GM23338 (cell line): ENCODE measurements around the gene PLA2G12A. TPM values are rescaled to one million over a fixed set of nuclear protein-coding genes. Genes with fewer than 3 reads are reported as not detected.

Experiments
- ATAC-seq: fragments of 200-7000 bp; cut with Tn5 transposase; 3 replicates; pipeline ENCODE4 v1.9.1; 2020
- DNase-seq: peaks from one replicate; pipeline ENCODE4 v3.0.0-alpha.2; 2015; ENCODE audit warnings: low spot score
- H2AFZ ChIP-seq: fragments of 200-600 bp; sonication (generic); 2 replicates; pipeline ENCODE4 v1.8.0; 2016; ENCODE audit warnings: antibody characterized with exemption, mild to moderate bottlenecking, moderate library complexity
- H3F3A ChIP-seq: fragments of 200-600 bp; sonication (generic); replicated peaks from 2 replicates; pipeline ENCODE4 v1.8.0; 2017; ENCODE audit warnings: antibody characterized with exemption, mixed run types, low read depth
- H3K27ac ChIP-seq: fragments of 200-600 bp; sonication (generic); 2 replicates; pipeline ENCODE4 v1.6.1; 2016; ENCODE audit warnings: low read depth
- H3K27me3 ChIP-seq: fragments of 200-600 bp; sonication (generic); 2 replicates; pipeline ENCODE4 v1.8.0; 2016; ENCODE audit warnings: mild to moderate bottlenecking, mixed run types, moderate library complexity; ENCODE audit not compliant: insufficient read depth
- H3K36me3 ChIP-seq: fragments of 200-600 bp; sonication (generic); 2 replicates; pipeline ENCODE4 v1.8.0; 2016; ENCODE audit warnings: mild to moderate bottlenecking; ENCODE audit not compliant: insufficient read depth
- H3K4me1 ChIP-seq: fragments of 200-600 bp; sonication (generic); 2 replicates; pipeline ENCODE4 v1.8.0; 2016; ENCODE audit warnings: mild to moderate bottlenecking, moderate library complexity; ENCODE audit not compliant: insufficient read depth
- H3K4me2 ChIP-seq: fragments of 200-600 bp; sonication (generic); 2 replicates; pipeline ENCODE4 v1.7.1; 2017; ENCODE audit warnings: mixed run types
- H3K4me3 ChIP-seq: fragments of 200-600 bp; sonication (generic); 2 replicates; pipeline ENCODE4 v1.6.1; 2016; ENCODE audit warnings: mixed run types
- H3K79me2 ChIP-seq: fragments of 200-600 bp; sonication (generic); replicated peaks from 2 replicates; pipeline ENCODE4 v1.8.0; 2017; ENCODE audit warnings: mild to moderate bottlenecking; ENCODE audit not compliant: insufficient read depth
- H3K9me2 ChIP-seq: fragments of 200-600 bp; sonication (generic); 2 replicates; pipeline ENCODE4 v1.8.0; 2017; ENCODE audit not compliant: insufficient read depth
- H4K20me1 ChIP-seq: fragments of 200-600 bp; sonication (generic); replicated peaks from 2 replicates; pipeline ENCODE4 v1.8.0; 2017; ENCODE audit warnings: mild to moderate bottlenecking; ENCODE audit not compliant: insufficient read depth
- H3K27ac Mint-ChIP-seq: 2 replicates; pipeline ENCODE4 v1.8.0; 2020; ENCODE audit warnings: inconsistent platforms, mild to moderate bottlenecking, moderate library complexity, mixed read lengths
- H3K27me3 Mint-ChIP-seq: 3 replicates; pipeline ENCODE4 v1.8.0; 2022; ENCODE audit warnings: low read depth, mild to moderate bottlenecking, moderate library complexity, mixed read lengths, inconsistent platforms; ENCODE audit not compliant: insufficient read depth, poor library complexity
- H3K36me3 Mint-ChIP-seq: 3 replicates; pipeline ENCODE4 v1.8.0; 2021; ENCODE audit warnings: low read depth, mild to moderate bottlenecking, inconsistent platforms, moderate library complexity, mixed read lengths
- H3K4me1 Mint-ChIP-seq: 3 replicates; pipeline ENCODE4 v1.8.0; 2020; ENCODE audit warnings: mild to moderate bottlenecking, inconsistent platforms, mixed read lengths
- H3K4me3 Mint-ChIP-seq: 3 replicates; pipeline ENCODE4 v1.8.0; 2021; ENCODE audit warnings: moderate library complexity, mild to moderate bottlenecking, inconsistent platforms, mixed read lengths
- H3K9me3 Mint-ChIP-seq: 3 replicates; pipeline ENCODE4 v1.8.0; 2020; ENCODE audit warnings: moderate library complexity, mild to moderate bottlenecking, inconsistent platforms, mixed read lengths
- CREB1 ChIP-seq: fragments of 250-450 bp; sonication (Bioruptor Pico); IDR thresholded peaks from 2 replicates; pipeline ENCODE4 v1.5.0; 2020; ENCODE audit warnings: low read depth, mild to moderate bottlenecking, moderate library complexity
- EZH2 ChIP-seq: fragments of 200-600 bp; sonication (generic); IDR thresholded peaks from one replicate; pipeline ENCODE4 v1.8.0; 2017; ENCODE audit warnings: antibody characterized with exemption, mild to moderate bottlenecking, low read depth; ENCODE audit not compliant: unreplicated experiment
- EZH2phosphoT487 ChIP-seq: fragments of 200-600 bp; sonication (generic); IDR thresholded peaks from one replicate; pipeline ENCODE4 v1.8.1; 2018; ENCODE audit warnings: antibody characterized with exemption; ENCODE audit not compliant: unreplicated experiment
- JUNB ChIP-seq: IDR thresholded peaks from one replicate; pipeline ENCODE4 v1.6.1; 2016; ENCODE audit warnings: antibody characterized with exemption; ENCODE audit not compliant: unreplicated experiment
- NANOG ChIP-seq: IDR thresholded peaks from 2 replicates; pipeline ENCODE4 v1.6.1; 2016; ENCODE audit warnings: antibody characterized with exemption, borderline replicate concordance
- POLR2AphosphoS5 ChIP-seq: IDR thresholded peaks from 2 replicates; pipeline ENCODE4 v1.6.1; 2016; ENCODE audit warnings: antibody characterized with exemption, low read depth
- STAT1 ChIP-seq: IDR thresholded peaks from one replicate; pipeline ENCODE4 v1.6.1; 2016; ENCODE audit warnings: antibody characterized with exemption; ENCODE audit not compliant: unreplicated experiment
- ZNF114 ChIP-seq: fragments of 250-450 bp; sonication (Bioruptor Pico); IDR thresholded peaks from 2 replicates; pipeline ENCODE4 v1.5.0; 2020; ENCODE audit warnings: mild to moderate bottlenecking, moderate library complexity
- ZNF331 ChIP-seq: fragments of 250-450 bp; sonication (Bioruptor Pico); IDR thresholded peaks from 2 replicates; pipeline ENCODE4 v1.5.0; 2020; ENCODE audit warnings: low read depth, mild to moderate bottlenecking, moderate library complexity
- polyA plus RNA-seq: library from polyadenylated mRNA; unstranded; fragments of >200 nt; fragmentation: Nextera tagmentation; extraction: Ambion mirVana; gene quantifications from 2 replicates; pipeline ENCODE4 v1.2.1, GENCODE V29; 2016
- total RNA-seq: library from RNA; depleted of rRNA; stranded (reverse); fragments of >200 nt; shearing (Covaris generic); gene quantifications from 2 replicates; pipeline ENCODE4 v1.2.3, GENCODE V29; 2014
- TF ChIP-seq, protein P1 (sequence below): IDR thresholded peaks from 2 replicates; pipeline ENCODE4 v1.6.1; 2016; ENCODE audit warnings: antibody characterized with exemption
- TF ChIP-seq, protein P2 (sequence below): fragments of 250-450 bp; sonication (Bioruptor Pico); IDR thresholded peaks from 2 replicates; pipeline ENCODE4 v1.5.0; 2020; ENCODE audit warnings: mild to moderate bottlenecking, moderate library complexity
- TF ChIP-seq, protein P3 (sequence below): IDR thresholded peaks from one replicate; pipeline ENCODE4 v1.6.1; 2018; ENCODE audit warnings: antibody characterized with exemption; ENCODE audit not compliant: unreplicated experiment
- TF ChIP-seq, protein P4 (sequence below), 2 experiments: fragments of 200-600 bp in 1 of 2; sonication (generic) in 1 of 2; conservative IDR thresholded peaks; 2 replicates each; pipeline versions ENCODE4 v1.5.1 to v1.6.1; 2016 to 2017; ENCODE audit warnings: antibody characterized with exemption in 2 of 2, low read depth in 2 of 2, mild to moderate bottlenecking in 2 of 2, moderate library complexity in 1 of 2

PLA2G12A gene
- total and polyA plus RNA-seq, 2 experiments from 2014 or later, result 30.8 to 70.7 TPM

DNA sequence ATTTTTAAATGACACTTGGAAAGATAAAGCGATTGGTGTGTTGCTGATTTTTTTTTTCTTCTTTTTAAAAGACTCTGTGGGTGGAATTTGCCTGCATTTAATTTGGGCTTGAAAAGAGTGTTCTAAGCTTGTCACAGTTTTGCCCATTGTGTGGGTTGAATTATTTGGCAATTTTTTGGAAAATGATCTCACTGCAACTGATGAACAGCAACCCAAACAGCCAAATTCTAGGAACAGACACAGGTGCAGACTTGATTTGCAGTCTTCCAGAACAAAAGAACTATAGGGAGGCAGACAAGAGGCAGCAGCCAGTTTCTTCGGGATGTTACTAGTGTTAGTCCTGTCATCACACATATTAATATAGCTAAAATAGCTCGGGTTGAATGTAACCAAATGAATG, 67.1 kb downstream of the PLA2G12A start:
- Histone ChIP-seq H3K4me2 (0 out of 2 replicates have a peak overlapping the region, but pooled peaks have one; percentile 12), H2AFZ (no peak overlapping the region), H3K4me3 (no peak overlapping the region), H3F3A (no peaks in the 10 kb centered on the region), H4K20me1 (no peaks in the 10 kb centered on the region), H3K27ac (no peak overlapping the region), H3K4me1 (peaks cover 25% of the 10 kb centered on the region), H3K36me3 (no peaks in the 10 kb centered on the region), H3K9me2 (no peaks in the 10 kb centered on the region), H3K27me3 (no peaks in the 10 kb centered on the region), H3K79me2 (no peaks in the 10 kb centered on the region)
- TF ChIP-seq JUNB (no peak), EZH2phosphoT487 (no peak), STAT1 (no peak), EZH2 (no peak), NANOG (no peak), ZNF114 (CRISPR knock-in tag) (no peak), ZNF331 (CRISPR knock-in tag) (no peak), POLR2AphosphoS5 (no peak), CREB1 (no peak)
- TF ChIP-seq, protein P1, sequence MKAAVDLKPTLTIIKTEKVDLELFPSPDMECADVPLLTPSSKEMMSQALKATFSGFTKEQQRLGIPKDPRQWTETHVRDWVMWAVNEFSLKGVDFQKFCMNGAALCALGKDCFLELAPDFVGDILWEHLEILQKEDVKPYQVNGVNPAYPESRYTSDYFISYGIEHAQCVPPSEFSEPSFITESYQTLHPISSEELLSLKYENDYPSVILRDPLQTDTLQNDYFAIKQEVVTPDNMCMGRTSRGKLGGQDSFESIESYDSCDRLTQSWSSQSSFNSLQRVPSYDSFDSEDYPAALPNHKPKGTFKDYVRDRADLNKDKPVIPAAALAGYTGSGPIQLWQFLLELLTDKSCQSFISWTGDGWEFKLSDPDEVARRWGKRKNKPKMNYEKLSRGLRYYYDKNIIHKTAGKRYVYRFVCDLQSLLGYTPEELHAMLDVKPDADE, result no peak
- TF ChIP-seq, protein P2, sequence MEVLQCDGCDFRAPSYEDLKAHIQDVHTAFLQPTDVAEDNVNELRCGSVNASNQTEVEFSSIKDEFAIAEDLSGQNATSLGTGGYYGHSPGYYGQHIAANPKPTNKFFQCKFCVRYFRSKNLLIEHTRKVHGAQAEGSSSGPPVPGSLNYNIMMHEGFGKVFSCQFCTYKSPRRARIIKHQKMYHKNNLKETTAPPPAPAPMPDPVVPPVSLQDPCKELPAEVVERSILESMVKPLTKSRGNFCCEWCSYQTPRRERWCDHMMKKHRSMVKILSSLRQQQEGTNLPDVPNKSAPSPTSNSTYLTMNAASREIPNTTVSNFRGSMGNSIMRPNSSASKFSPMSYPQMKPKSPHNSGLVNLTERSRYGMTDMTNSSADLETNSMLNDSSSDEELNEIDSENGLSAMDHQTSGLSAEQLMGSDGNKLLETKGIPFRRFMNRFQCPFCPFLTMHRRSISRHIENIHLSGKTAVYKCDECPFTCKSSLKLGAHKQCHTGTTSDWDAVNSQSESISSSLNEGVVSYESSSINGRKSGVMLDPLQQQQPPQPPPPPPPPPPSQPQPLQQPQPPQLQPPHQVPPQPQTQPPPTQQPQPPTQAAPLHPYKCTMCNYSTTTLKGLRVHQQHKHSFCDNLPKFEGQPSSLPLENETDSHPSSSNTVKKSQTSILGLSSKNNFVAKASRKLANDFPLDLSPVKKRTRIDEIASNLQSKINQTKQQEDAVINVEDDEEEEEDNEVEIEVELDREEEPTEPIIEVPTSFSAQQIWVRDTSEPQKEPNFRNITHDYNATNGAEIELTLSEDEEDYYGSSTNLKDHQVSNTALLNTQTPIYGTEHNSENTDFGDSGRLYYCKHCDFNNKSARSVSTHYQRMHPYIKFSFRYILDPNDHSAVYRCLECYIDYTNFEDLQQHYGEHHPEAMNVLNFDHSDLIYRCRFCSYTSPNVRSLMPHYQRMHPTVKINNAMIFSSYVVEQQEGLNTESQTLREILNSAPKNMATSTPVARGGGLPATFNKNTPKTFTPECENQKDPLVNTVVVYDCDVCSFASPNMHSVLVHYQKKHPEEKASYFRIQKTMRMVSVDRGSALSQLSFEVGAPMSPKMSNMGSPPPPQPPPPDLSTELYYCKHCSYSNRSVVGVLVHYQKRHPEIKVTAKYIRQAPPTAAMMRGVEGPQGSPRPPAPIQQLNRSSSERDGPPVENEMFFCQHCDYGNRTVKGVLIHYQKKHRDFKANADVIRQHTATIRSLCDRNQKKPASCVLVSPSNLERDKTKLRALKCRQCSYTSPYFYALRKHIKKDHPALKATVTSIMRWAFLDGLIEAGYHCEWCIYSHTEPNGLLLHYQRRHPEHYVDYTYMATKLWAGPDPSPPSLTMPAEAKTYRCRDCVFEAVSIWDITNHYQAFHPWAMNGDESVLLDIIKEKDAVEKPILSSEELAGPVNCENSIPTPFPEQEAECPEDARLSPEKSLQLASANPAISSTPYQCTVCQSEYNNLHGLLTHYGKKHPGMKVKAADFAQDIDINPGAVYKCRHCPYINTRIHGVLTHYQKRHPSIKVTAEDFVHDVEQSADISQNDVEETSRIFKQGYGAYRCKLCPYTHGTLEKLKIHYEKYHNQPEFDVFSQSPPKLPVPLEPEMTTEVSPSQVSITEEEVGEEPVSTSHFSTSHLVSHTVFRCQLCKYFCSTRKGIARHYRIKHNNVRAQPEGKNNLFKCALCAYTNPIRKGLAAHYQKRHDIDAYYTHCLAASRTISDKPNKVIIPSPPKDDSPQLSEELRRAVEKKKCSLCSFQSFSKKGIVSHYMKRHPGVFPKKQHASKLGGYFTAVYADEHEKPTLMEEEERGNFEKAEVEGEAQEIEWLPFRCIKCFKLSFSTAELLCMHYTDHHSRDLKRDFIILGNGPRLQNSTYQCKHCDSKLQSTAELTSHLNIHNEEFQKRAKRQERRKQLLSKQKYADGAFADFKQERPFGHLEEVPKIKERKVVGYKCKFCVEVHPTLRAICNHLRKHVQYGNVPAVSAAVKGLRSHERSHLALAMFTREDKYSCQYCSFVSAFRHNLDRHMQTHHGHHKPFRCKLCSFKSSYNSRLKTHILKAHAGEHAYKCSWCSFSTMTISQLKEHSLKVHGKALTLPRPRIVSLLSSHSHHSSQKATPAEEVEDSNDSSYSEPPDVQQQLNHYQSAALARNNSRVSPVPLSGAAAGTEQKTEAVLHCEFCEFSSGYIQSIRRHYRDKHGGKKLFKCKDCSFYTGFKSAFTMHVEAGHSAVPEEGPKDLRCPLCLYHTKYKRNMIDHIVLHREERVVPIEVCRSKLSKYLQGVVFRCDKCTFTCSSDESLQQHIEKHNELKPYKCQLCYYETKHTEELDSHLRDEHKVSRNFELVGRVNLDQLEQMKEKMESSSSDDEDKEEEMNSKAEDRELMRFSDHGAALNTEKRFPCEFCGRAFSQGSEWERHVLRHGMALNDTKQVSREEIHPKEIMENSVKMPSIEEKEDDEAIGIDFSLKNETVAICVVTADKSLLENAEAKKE (CRISPR knock-in tag), result no peak
- TF ChIP-seq, protein P3, sequence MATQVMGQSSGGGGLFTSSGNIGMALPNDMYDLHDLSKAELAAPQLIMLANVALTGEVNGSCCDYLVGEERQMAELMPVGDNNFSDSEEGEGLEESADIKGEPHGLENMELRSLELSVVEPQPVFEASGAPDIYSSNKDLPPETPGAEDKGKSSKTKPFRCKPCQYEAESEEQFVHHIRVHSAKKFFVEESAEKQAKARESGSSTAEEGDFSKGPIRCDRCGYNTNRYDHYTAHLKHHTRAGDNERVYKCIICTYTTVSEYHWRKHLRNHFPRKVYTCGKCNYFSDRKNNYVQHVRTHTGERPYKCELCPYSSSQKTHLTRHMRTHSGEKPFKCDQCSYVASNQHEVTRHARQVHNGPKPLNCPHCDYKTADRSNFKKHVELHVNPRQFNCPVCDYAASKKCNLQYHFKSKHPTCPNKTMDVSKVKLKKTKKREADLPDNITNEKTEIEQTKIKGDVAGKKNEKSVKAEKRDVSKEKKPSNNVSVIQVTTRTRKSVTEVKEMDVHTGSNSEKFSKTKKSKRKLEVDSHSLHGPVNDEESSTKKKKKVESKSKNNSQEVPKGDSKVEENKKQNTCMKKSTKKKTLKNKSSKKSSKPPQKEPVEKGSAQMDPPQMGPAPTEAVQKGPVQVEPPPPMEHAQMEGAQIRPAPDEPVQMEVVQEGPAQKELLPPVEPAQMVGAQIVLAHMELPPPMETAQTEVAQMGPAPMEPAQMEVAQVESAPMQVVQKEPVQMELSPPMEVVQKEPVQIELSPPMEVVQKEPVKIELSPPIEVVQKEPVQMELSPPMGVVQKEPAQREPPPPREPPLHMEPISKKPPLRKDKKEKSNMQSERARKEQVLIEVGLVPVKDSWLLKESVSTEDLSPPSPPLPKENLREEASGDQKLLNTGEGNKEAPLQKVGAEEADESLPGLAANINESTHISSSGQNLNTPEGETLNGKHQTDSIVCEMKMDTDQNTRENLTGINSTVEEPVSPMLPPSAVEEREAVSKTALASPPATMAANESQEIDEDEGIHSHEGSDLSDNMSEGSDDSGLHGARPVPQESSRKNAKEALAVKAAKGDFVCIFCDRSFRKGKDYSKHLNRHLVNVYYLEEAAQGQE, result no peak
- TF ChIP-seq, protein P4, sequence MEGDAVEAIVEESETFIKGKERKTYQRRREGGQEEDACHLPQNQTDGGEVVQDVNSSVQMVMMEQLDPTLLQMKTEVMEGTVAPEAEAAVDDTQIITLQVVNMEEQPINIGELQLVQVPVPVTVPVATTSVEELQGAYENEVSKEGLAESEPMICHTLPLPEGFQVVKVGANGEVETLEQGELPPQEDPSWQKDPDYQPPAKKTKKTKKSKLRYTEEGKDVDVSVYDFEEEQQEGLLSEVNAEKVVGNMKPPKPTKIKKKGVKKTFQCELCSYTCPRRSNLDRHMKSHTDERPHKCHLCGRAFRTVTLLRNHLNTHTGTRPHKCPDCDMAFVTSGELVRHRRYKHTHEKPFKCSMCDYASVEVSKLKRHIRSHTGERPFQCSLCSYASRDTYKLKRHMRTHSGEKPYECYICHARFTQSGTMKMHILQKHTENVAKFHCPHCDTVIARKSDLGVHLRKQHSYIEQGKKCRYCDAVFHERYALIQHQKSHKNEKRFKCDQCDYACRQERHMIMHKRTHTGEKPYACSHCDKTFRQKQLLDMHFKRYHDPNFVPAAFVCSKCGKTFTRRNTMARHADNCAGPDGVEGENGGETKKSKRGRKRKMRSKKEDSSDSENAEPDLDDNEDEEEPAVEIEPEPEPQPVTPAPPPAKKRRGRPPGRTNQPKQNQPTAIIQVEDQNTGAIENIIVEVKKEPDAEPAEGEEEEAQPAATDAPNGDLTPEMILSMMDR (conservative IDR thresholded peaks at IDR 0.05; ENCODE audit: low read depth in 2 of 2), result no peak
- H3K4me3 Mint-ChIP-seq, result no peak overlapping the region
- no peak overlapping the region for H3K27ac Mint-ChIP-seq
- no peaks in the 10 kb centered on the region for H3K9me3 Mint-ChIP-seq
- ATAC-seq (peak; percentile 63), DNase-seq (no peak)
- H3K36me3 Mint-ChIP-seq, result no peaks in the 10 kb centered on the region
- H3K4me1 Mint-ChIP-seq, result peaks cover 22% of the 10 kb centered on the region; the same call in 2 of the 3 replicates
- H3K27me3 Mint-ChIP-seq, result no peaks in the 10 kb centered on the region
